Mesothelial cell of epicardium (in vitro differentiated cells): ENCODE measurements around the gene PTPRT. TPM values are rescaled to one million over a fixed set of nuclear protein-coding genes. Genes with fewer than 3 reads are reported as not detected.

Experiments
- DNase-seq, 2 experiments: peaks; one replicate each; pipeline ENCODE4 v3.0.0; 2021; ENCODE audit warnings: low spot score in 2 of 2; ENCODE audit not compliant: unreplicated experiment in 2 of 2
- H3K27ac Mint-ChIP-seq: 2 replicates; pipeline ENCODE4 v1.8.0; 2021; ENCODE audit warnings: mixed read lengths
- H3K27me3 Mint-ChIP-seq: 2 replicates; pipeline ENCODE4 v1.8.0; 2021; ENCODE audit warnings: low read depth, mixed read lengths
- H3K36me3 Mint-ChIP-seq: 2 replicates; pipeline ENCODE4 v1.8.0; 2021; ENCODE audit warnings: mixed read lengths
- H3K4me1 Mint-ChIP-seq: 2 replicates; pipeline ENCODE4 v1.8.0; 2021; ENCODE audit warnings: mixed read lengths
- H3K4me3 Mint-ChIP-seq: 2 replicates; pipeline ENCODE4 v1.8.0; 2021; ENCODE audit warnings: mild to moderate bottlenecking, moderate library complexity, mixed read lengths
- H3K9me3 Mint-ChIP-seq: 2 replicates; pipeline ENCODE4 v1.8.0; 2021; ENCODE audit warnings: mixed read lengths
- total RNA-seq: library from RNA; stranded (reverse); gene quantifications from 3 replicates; pipeline ENCODE4 v1.2.1, GENCODE V29; 2021
- TF ChIP-seq, protein P1 (sequence below): fragments of 200-600 bp; sonication (generic); IDR thresholded peaks from one replicate; pipeline ENCODE4 v1.5.0; 2021; ENCODE audit warnings: antibody characterized with exemption; ENCODE audit not compliant: unreplicated experiment

PTPRT gene
- total RNA-seq, 1 donor from 2014 or later: 0.80 TPM

GRCh38 chr20:42134265-42135098 lies 1055.2 kb downstream of the PTPRT start:
- no peak for DNase-seq
- no peaks in the 10 kb centered on the region for H3K4me1 Mint-ChIP-seq
- H3K9me3 Mint-ChIP-seq: no peaks in the 10 kb centered on the region
- TF ChIP-seq, protein P1, sequence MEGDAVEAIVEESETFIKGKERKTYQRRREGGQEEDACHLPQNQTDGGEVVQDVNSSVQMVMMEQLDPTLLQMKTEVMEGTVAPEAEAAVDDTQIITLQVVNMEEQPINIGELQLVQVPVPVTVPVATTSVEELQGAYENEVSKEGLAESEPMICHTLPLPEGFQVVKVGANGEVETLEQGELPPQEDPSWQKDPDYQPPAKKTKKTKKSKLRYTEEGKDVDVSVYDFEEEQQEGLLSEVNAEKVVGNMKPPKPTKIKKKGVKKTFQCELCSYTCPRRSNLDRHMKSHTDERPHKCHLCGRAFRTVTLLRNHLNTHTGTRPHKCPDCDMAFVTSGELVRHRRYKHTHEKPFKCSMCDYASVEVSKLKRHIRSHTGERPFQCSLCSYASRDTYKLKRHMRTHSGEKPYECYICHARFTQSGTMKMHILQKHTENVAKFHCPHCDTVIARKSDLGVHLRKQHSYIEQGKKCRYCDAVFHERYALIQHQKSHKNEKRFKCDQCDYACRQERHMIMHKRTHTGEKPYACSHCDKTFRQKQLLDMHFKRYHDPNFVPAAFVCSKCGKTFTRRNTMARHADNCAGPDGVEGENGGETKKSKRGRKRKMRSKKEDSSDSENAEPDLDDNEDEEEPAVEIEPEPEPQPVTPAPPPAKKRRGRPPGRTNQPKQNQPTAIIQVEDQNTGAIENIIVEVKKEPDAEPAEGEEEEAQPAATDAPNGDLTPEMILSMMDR: no peak
- H3K27me3 Mint-ChIP-seq: peaks cover 23% of the 10 kb centered on the region
- no peak overlapping the region for H3K27ac Mint-ChIP-seq
- H3K36me3 Mint-ChIP-seq: no peaks in the 10 kb centered on the region
- H3K4me3 Mint-ChIP-seq: no peak overlapping the region

- H3K9me3 Mint-ChIP-seq: no peaks in the 10 kb centered on the region
- TF ChIP-seq, protein P1: no peak
- no peaks in the 10 kb centered on the region for H3K36me3 Mint-ChIP-seq
- no peaks in the 10 kb centered on the region for H3K4me1 Mint-ChIP-seq
- H3K4me3 Mint-ChIP-seq: no peak overlapping the region
- no peak overlapping the region for H3K27ac Mint-ChIP-seq
- peaks cover 16% of the 10 kb centered on the region for H3K27me3 Mint-ChIP-seq
- DNase-seq: no peak
Measured at GRCh38 chr20:42130810-42131596, 1058.7 kb downstream of the PTPRT start.

- Mint-ChIP-seq H3K27ac (no peak overlapping the region), H3K36me3 (no peaks in the 10 kb centered on the region), H3K4me1 (no peaks in the 10 kb centered on the region), H3K4me3 (no peak overlapping the region), H3K9me3 (no peaks in the 10 kb centered on the region), H3K27me3 (no peaks in the 10 kb centered on the region)
- TF ChIP-seq, protein P1: no peak
- no peak for DNase-seq
Measured at GRCh38 chr20:42125426-42125825, 1064.3 kb downstream of the PTPRT start.

GRCh38 chr20:42123981-42124473 lies 1065.7 kb downstream of the PTPRT start:
- no peak overlapping the region for H3K4me3 Mint-ChIP-seq
- TF ChIP-seq, protein P1: no peak
- no peaks in the 10 kb centered on the region for H3K27me3 Mint-ChIP-seq
- DNase-seq: no peak
- no peaks in the 10 kb centered on the region for H3K4me1 Mint-ChIP-seq
- no peaks in the 10 kb centered on the region for H3K9me3 Mint-ChIP-seq
- H3K27ac Mint-ChIP-seq: no peak overlapping the region
- no peaks in the 10 kb centered on the region for H3K36me3 Mint-ChIP-seq

GRCh38 chr20:42118409-42119125 lies 1071.1 kb downstream of the PTPRT start:
- H3K27ac Mint-ChIP-seq: no peak overlapping the region
- H3K9me3 Mint-ChIP-seq: no peaks in the 10 kb centered on the region
- no peak for DNase-seq
- no peak overlapping the region for H3K4me3 Mint-ChIP-seq
- no peaks in the 10 kb centered on the region for H3K36me3 Mint-ChIP-seq
- H3K27me3 Mint-ChIP-seq: peaks cover 3% of the 10 kb centered on the region
- TF ChIP-seq, protein P1: no peak
- no peaks in the 10 kb centered on the region for H3K4me1 Mint-ChIP-seq
